Esophagus muscularis mucosa (tissue), 3 donors: ENCODE results near the gene PIP4K2A.

Experiments used
- CTCF ChIP-seq, 3 experiments: fragments of 200-600 bp in 2 of 3; fragments of 450-650 bp in 1 of 3; sonication (generic) in 2 of 3; IDR thresholded peaks; one replicate each; pipeline ENCODE4 v1.5.1; 2017 to 2019; ENCODE audit warnings: antibody characterized with exemption in 3 of 3, mild to moderate bottlenecking in 2 of 3, moderate library complexity in 1 of 3
- POLR2A ChIP-seq: fragments of 450-650 bp; IDR thresholded peaks from one replicate; pipeline ENCODE4 v1.6.1; 2017; ENCODE audit warnings: antibody characterized with exemption, moderate library complexity, mild to moderate bottlenecking, low read depth
- POLR2AphosphoS5 ChIP-seq, 2 donors: sonication (generic); formaldehyde crosslinking; IDR thresholded peaks; one replicate each; pipeline ENCODE4 v1.6.1; 2017; ENCODE audit warnings: antibody characterized with exemption in 2 of 2

GRCh38 chr10:22727663-22728062, 13.3 kb upstream of the PIP4K2A start:
- TF ChIP-seq CTCF (IDR thresholded peaks at IDR 0.05) (no peak), POLR2A (no peak), POLR2AphosphoS5 (IDR thresholded peaks at IDR 0.05) (no peak)
